GM18502 (cell line): Measurements from ENCODE around the gene AATF.

ENCODE experiments used
- ATAC-seq: cut with Tn5 transposase; IDR thresholded peaks from one replicate; pipeline ENCODE4 v1.9.1; 2021; ENCODE audit warnings: mild to moderate bottlenecking; ENCODE audit not compliant: unreplicated experiment, poor library complexity

Gene AATF

DNA sequence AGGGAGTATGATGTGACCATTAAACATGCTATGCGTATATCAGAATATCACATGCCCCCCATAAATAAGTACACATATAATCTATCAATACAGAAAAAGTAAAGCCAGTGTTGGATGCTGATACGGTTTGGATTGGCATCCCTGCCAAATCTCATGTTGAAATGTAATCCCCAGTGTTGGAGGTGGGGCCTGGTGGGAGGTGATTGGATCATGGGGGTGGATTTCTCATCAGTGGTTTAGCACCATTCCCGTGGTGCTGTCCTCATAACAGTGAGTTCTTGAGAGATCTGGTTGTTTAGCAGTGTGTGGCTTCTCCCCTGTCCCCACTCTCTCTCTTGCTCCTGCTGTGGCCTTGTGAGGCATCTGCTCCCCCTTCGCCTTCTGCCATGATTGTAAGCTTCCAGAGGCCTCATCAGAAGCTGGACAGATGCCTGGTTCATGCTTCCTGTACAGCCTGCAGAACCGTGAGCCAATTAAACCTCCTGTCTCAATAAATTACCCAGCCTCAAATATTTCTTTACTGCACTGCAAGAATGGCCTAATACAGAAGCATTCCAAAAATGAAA lies 88.9 kb downstream of the AATF start:
- ATAC-seq, result no peak

DNA sequence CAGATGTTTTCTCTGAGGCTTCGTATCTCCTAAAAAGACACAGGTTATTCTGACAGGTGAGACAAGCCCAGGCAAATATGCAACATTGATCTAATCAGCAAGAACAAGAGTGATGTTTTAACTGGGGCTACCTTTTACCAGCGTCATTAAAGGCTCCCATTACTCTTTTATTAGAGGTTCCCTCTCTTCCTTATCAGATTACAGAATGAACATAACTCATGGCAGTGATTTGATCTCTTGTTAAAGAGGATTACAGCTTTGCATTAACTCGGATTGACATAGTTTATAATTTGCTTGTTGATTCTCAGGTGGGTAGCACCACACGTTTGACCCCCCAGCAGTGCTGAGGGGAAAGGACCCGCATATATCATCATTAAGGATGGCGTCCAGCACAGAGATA lies 90.5 kb downstream of the AATF start:
- ATAC-seq, result no peak

DNA sequence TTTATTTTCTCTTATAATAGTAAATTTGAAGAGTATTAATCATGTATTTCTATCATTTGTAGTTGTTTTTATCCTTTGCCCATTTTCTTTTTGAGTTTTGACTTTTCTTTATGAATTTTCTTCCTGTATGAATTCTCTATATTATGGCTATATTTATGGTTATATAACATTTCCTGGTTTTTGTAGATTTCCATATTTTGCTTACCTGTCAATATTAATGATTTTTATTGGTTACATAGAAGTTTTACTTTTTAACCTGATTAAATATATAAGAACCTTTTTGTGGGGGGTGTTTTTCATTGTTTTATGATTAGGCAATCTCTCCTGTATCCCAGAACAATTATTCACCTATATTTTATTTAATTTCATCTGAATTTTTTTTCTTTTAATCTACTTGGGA lies 93.2 kb downstream of the AATF start:
- no peak for ATAC-seq

DNA sequence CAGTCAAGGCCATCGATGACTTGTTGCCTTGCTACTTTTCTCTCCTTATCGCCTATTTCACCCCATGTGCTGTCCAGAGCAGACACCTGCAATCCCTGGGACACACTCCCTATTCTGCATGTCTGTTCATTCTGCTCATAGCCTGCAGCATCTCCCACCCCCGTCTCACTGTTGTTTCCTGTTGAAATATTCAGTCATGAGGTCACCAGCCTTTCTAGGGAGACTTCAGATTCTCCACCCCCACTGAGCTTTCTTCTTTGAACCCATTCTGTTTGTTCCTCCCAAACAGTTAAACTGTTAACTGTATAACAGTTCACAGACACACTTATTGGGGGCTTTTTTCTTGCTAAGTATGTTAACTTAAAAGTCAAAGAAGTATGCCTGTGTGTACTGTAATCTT lies 94.4 kb downstream of the AATF start:
- ATAC-seq, result no peak

DNA sequence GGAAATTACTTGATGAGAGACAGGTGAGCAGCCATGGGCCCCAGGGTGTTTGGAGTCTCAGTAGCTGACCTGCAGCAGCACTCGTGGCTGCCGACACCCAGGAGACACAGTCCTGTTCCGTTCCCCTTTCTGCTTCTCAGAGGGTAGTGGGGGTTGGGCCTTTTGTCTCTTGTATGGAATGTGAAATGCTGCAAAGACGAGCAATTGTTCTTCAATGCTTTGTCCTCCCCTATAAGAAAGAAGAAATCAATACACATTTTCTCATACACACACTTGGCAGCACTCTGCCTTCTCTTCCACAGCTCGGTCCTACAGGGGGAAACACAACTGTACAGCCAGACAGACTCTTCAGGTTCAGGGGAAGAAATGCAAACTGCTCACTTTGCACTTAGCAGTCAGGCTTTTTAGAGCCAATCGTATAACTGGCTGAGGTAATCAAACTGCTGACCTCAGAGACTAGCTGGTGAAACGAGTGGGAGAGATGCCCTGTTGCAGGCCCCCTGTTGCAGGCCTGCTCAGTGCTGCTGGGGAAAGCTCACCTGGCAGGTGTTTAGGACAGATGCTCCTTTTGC lies 96.7 kb downstream of the AATF start:
- ATAC-seq, result no peak

DNA sequence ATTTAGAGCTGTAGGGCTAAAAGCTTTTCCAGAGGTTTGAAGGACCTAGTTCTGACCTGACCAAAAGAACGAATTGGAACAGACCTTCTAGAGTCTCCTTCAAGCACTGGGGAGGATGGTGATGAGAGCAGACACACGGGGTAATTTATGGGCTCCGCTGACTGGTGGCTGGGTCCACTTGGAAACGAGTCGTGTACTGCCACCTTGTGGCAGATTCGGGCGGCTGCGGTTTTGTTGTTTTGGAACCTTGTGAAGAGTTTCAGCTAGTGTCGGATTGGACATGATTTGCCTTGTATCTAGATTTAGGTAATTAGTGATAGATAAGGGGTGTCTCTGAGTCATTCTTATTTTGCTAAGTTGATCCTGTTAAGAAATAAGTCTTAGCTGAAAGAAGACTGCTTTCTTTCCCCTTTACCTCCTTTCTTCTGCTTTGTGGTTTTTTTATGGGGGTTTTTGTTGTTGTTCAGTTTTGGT lies 98.9 kb downstream of the AATF start:
- ATAC-seq, result no peak

DNA sequence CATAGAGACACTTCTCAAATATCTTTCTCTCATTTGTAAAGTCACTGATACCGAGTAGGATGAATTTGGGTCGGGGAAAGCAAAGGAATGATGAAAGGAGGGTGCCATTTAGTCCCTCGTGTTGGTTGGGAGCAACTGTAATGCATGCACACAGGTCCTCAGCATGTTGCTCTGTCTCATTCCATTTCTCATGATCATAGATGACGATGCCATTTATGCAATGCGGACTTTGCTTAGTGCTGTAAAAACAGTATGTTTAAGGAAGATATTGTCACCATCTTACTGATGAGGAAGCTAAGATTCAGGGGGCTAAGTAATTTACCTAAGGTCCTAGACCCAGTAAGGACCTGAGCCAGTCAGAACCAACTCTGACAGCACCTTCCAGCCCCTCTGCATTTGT lies 100.1 kb downstream of the AATF start:
- no peak for ATAC-seq

DNA sequence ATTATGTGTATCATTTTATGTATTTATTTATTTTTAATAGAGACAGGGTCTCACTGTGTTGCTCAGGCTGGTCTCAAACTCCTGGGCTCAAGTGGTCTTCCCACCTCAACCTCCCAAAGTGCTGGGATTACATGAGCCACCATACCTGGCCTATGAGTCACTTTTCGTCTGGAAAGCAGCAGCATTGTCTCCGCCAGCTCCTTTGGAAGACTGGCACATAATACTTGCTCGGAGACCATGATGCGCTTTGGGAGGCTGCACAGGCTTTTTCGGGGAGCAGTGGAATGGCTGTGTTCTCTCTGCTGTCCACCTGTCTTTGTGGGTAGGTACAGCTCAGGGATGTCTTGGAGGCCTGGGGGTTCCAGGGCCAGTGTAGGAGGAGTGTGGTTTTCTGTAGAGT lies 102.2 kb downstream of the AATF start:
- no peak for ATAC-seq

DNA sequence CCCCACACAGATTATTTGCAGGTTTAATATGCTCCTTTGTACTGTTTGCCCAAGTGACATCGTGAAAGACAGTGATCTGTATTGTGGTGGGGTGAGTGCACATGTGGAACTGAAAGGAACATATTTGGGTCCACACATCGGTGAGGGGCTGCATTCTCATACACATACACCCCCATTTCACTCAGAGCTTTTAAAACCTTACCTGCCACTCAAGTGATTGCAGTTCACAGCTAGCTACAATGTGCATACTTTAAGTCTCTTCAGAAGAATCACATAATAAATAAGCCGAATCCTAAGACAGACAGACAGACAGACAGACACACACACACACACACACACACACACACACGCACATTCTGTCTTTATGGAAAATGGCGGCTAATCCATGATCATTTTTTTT lies 102.6 kb downstream of the AATF start:
- ATAC-seq, result no peak

DNA sequence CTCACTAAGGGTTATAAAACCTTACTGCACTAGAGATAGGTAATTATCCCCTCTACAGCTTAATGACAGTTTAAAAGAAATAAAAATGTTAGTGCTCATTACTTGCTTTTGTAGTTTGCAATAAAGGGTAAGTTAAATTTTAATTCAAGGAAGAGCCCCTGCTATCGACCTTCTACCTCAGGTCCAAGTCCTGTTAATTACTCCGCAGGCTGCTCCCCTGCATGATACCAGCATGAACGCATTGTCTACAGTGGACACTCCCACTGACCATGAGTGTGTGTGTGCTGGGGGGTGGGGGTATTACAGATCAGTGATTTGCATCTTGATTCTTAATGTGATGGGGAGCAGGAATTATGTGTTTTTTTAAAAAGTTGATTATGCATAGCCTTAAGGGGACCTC lies 103.1 kb downstream of the AATF start:
- no peak for ATAC-seq

DNA sequence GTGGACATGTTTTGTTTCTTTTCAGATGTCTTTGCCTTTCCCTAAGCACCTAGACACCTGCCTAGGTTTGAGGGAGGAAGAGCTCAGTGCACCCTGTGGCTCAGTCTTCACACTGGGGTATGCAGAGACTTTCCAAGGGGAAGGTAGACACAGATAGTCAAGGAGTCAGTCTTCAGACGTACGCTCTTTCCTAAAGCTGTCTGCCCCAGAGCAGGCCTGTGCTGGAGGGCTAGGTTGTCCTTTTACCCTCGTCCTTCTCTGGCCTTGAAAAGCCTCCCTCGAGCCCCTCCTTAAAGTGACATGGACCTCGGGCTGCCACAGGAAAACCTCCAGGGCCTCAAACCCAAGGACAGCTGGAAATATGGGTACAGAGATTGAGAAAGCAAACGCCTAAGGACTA lies 103.7 kb downstream of the AATF start:
- ATAC-seq, result no peak

DNA sequence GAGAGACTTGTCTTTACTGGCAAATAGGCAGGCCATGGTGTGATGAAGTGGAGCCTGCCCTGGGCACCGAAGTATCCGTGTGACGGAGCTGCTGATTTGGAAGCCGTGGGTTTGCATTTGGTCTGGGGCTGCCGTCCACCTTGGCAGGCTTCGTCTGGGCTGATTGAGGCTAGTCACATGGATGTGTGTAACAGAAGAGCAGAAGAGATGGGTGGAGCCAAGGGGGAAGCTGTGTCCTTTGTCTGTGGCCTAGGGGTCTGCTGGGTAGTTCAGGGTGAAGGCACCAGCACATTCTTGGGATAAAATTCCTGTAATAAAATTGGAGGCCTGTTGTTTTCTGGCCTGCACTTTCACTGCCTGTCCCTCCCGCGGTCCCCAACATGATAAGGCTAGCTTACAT lies 106.1 kb downstream of the AATF start:
- no peak for ATAC-seq

DNA sequence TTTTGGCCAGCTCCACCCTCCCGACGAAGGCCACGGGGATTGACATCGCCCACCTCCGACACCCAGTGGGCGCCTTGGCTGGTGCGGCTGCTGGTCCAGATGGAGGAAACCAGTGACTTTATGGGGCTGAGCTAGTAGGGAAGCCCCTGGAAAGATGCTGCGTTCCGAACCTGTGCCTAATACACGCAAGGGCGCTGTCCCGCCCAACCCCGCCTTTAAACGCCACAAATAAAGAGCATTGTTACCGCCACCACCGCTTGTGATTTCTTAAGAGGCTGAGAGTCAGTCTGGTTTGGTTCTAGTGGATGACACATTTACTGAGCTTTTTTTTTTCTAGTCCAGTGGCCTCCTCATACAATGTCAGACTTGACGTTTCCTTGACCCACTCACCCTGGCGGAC lies 107.9 kb downstream of the AATF start:
- no peak for ATAC-seq

DNA sequence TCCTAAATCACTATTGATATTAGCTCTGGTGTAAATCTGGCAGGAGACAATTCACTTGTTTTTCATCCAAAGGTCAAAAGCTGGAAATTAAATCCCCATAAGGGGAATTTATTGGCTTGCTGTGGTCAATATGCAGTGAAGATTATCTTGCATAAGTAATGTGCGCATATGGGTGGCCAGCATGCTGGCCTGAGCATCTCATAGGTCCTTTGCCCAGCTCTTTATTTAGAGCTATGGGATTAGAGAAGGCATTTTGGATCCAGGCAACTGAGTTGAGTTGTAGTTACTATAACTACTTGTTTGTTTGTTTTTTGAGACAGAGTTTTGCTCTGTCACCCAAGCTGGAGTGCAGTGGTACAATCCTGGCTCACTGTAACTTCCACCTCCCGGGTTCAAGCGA lies 110.7 kb downstream of the AATF start:
- no peak for ATAC-seq

DNA sequence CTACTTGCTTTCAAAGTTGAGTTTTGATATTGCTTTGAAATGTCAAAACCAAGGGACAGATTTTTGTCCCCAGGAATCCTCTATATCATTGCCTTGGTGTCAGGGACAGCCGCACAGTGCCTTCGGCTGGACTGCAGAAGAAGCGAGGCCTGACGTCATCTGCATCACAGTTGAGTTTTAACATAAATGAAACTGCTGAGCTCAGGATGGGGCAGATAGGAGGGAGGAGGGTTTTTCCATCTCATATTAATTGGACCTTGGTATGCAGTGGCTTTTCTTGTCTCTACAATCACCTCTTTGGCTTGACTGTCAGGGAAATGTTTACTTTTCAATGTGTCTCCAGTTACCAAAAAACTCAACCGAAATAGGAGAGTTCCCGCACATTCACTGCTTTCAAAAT lies 111.3 kb downstream of the AATF start:
- ATAC-seq, result no peak

DNA sequence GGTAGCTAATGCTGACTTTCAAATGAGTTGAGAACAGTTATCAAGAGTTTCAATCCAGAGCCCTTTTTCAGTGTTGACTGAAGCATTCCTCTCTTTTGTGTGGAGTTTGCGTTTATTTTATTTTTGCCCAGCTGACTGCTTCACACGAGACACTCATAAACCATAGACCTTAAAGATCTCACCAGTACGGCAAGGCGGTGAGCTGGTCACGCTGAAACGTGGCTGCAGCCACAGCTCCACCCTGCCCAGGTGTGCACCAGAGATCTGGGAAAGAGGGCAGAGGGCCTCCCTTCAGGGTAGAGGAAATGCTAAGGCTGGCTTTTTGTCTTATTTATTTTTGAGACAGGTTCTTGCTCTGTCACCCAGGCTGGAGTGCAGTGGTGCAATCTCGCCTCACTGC lies 112.2 kb downstream of the AATF start:
- ATAC-seq, result no peak

DNA sequence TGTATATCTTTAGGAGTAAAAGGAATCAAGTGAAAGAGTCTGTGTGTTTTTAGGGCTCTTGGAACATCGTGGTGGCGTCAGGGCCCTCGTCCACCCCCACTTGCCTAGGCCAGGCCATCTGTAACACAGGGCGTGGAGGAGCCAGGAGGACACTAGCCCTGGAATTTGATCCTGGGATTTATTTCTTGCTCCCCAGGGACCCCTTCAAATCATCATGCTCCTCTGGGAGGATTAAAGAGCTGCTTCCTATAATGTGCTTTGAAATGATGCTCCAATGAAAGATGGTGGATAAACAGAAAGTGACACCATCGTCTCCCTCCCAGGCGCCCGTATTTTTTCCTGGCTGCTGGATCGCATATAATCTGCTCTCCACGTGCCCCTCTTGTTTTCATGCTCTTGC lies 113.3 kb downstream of the AATF start:
- no peak for ATAC-seq

DNA sequence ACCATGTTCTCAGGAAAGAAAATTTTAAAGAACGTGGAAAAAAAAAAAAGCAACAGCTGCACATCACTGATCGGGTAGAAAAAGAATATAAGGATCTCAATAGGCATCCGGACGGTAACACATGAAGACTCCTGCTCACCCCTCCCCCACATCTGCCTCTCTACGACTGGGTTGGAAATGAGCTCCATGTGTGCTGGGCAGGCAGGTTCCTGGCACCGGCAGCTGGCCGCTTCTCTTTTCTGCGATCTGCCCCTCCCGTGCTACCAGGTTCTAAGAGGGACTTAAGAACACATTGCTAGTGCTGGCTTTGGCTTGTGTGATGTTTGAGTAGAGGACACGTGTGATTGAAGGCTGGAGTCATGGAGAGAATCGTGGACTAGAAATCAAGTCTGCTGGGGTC lies 115.5 kb downstream of the AATF start:
- no peak for ATAC-seq

DNA sequence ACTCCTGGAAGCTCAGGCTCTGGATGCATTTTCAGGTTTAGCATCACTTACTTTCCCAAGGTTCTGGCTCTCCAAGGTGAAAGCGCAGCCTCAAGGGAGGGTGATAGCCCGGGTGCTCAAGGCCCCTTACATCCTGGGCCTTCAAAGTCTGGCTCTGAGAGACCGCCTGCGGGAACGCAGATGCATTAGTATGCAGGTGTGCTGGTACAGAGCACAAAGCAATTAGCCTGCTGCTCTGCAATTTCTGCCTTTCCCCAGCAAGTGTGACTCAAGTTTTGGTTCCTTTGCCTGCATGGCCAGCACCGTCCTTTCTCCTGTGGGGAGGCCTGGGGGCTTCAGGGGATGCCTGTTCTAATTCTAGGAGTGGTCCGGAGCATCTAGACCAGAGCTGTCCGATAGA lies 116.2 kb downstream of the AATF start:
- no peak for ATAC-seq

DNA sequence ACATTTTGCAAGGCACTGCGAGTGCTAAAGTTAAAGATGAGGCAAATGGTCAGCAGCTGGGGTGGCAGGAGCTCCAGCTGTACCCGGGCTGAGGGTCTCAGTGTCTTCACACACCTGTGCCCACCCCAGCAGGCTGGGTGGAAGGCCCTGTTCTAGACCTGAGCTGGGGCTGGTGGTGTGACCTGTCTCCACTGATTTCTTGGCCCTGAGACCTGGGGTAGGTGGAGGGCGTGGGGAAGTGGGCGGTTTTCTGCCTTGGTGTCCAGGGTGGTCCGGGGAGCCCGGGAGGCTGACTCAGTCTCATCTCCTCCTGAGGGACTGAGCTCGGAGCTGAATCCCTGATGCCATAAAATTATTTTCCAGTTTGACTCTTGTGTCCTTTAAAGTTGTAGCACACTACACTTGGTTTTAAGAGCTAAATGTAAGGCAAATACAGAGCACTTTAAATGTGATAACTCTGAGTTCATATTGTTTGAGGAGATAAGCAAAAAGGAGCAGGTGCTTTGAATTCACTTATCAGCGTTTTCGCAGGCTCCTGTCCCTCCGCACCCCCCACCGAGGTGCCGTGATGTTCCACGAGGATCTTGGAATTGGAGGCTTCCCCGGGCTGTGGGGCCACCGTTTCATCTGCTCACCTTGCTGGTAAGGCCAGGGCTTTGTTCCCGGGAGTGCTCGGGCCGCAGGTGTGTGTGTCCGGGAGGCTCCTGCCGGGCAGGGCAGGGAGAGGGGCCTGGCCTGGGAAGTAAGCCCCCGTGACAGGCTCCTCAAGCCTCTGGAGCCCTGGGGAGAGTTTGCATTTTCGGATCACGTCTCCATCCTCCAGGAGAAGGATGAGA lies 117.0 kb downstream of the AATF start:
- no peak for ATAC-seq

DNA sequence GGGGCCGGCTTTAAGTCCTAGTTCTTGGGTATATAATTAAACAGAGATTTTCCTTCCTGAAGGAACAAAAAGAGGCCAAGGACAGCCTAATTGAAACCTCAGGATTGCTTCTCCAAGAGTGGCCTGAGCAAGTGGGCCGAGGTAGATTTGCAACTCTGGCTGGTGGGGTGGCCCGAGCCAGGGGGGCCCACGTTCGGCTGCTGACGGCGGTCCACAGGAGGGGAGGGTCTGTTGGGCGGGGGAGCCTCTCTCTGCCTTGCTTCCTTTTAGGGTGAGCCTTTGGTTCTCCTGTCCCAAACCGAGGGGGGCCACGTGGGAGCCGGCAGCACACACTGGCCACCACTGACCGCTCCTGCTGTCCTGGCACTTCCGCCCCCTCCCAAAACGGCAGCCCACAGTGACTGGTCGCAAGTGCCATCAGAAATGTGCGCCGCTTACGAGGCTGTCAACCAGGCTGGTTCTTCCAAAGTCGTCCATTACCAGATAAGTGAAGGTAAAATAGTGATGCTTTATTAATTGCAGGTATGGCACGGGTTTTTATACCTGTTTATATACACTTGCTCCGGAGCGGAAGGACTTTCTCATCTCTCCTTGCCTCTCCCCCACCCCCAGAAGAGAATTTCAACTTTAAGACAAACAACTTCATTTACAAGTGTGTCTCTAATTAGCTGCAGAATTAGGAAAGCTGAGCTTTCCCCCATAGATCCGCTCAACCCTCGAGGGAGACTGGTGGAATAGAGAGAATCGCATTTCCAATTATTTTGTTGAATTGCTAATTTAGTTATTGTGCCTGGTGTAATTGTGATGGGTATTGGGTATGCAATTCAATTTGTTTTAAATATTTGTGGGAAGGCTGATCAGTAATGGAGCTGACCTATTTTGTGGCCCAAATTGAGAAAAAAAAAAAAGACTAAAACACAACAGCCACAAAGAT lies 117.8 kb downstream of the AATF start:
- no peak for ATAC-seq
